HepG2 (cell line): ENCODE measurements around the gene CARS2. TPM values are rescaled to one million over a fixed set of nuclear protein-coding genes. Genes with fewer than 3 reads are reported as not detected.

ENCODE experiments used
- CHD2 ChIP-seq: IDR thresholded peaks from 2 replicates; pipeline ENCODE4 v1.6.1; 2011; ENCODE audit warnings: low read depth, low read length, improper control_type of control experiment
- DR1 ChIP-seq: sonication (generic); formaldehyde crosslinking; IDR thresholded peaks from 2 replicates; pipeline ENCODE4 v1.8.0; 2021; ENCODE audit warnings: mild to moderate bottlenecking, missing genetic modification reagents, inconsistent platforms
- FOXK1 ChIP-seq: sonication (generic); formaldehyde crosslinking; IDR thresholded peaks from 2 replicates; pipeline ENCODE4 v1.4.0; 2020; ENCODE audit warnings: low read depth, missing genetic modification reagents, borderline replicate concordance
- GATAD1 ChIP-seq: IDR thresholded peaks from 2 replicates; pipeline ENCODE4 v1.6.1; 2016; ENCODE audit warnings: missing genetic modification reagents, missing compliant biosample characterization
- GFI1 ChIP-seq: sonication (generic); formaldehyde crosslinking; IDR thresholded peaks from 2 replicates; pipeline ENCODE4 v1.5.0; 2020; ENCODE audit warnings: missing genetic modification reagents, mild to moderate bottlenecking, borderline replicate concordance
- HNRNPLL ChIP-seq: fragments of 200-400 bp; formaldehyde crosslinking; IDR thresholded peaks from 2 replicates; pipeline ENCODE4 v1.6.1; 2017; ENCODE audit warnings: mild to moderate bottlenecking, low read depth, low read length; ENCODE audit not compliant: poor library complexity, severe bottlenecking
- JUND ChIP-seq: sonication (generic); formaldehyde crosslinking; IDR thresholded peaks from 2 replicates; pipeline ENCODE4 v1.8.0; 2022; ENCODE audit warnings: mild to moderate bottlenecking, missing genetic modification reagents
- MAZ ChIP-seq, 2 experiments: sonication (generic) in 1 of 2; formaldehyde crosslinking in 1 of 2; IDR thresholded peaks; 2 replicates each; pipeline versions ENCODE4 v1.5.0 to v1.6.1; 2012 to 2020; ENCODE audit warnings: low read depth in 2 of 2, mild to moderate bottlenecking in 2 of 2, borderline replicate concordance in 1 of 2, improper control_type of control experiment in 1 of 2, low read length in 1 of 2, missing genetic modification reagents in 1 of 2, moderate library complexity in 1 of 2
- RCOR2 ChIP-seq: IDR thresholded peaks from 2 replicates; pipeline ENCODE4 v1.6.1; 2016; ENCODE audit warnings: missing biosample characterization, missing genetic modification reagents
- RELA ChIP-seq: sonication (generic); formaldehyde crosslinking; IDR thresholded peaks from 2 replicates; pipeline ENCODE4 v1.4.0; 2020; ENCODE audit warnings: missing genetic modification reagents
- SOX13 ChIP-seq, 3 experiments: fragments of 450-650 bp in 1 of 3; sonication (generic) in 1 of 3; formaldehyde crosslinking in 1 of 3; IDR thresholded peaks in 2 of 3; conservative IDR thresholded peaks in 1 of 3; 2 replicates each; pipeline versions ENCODE4 v1.5.0 to v1.6.1; 2016 to 2020; ENCODE audit warnings: antibody characterized with exemption in 1 of 3, mild to moderate bottlenecking in 1 of 3, missing compliant biosample characterization in 1 of 3, missing genetic modification reagents in 1 of 3, moderate library complexity in 1 of 3
- ZKSCAN8 ChIP-seq: IDR thresholded peaks from 2 replicates; pipeline ENCODE4 v1.6.1; 2016; ENCODE audit warnings: borderline replicate concordance, missing genetic modification reagents, missing compliant biosample characterization
- ZNF510 ChIP-seq: sonication (generic); formaldehyde crosslinking; IDR thresholded peaks from 2 replicates; pipeline ENCODE4 v1.4.0; 2020; ENCODE audit warnings: low read depth, mild to moderate bottlenecking, missing genetic modification reagents
- ZNF556 ChIP-seq: sonication (generic); formaldehyde crosslinking; IDR thresholded peaks from 2 replicates; pipeline ENCODE4 v1.4.0; 2020; ENCODE audit warnings: mild to moderate bottlenecking, missing genetic modification reagents, borderline replicate concordance
- ZNF567 ChIP-seq: sonication (generic); formaldehyde crosslinking; IDR thresholded peaks from 2 replicates; pipeline ENCODE4 v1.8.1; 2023; ENCODE audit warnings: mild to moderate bottlenecking, missing genetic modification reagents, borderline replicate concordance
- ZNF737 ChIP-seq: sonication (generic); formaldehyde crosslinking; IDR thresholded peaks from 2 replicates; pipeline ENCODE4 v1.5.0; 2020; ENCODE audit warnings: missing genetic modification reagents, mild to moderate bottlenecking, borderline replicate concordance
- ZSCAN9 ChIP-seq: IDR thresholded peaks from 2 replicates; pipeline ENCODE4 v1.6.1; 2016; ENCODE audit warnings: borderline replicate concordance
- polyA plus RNA-seq, 8 experiments: library from polyadenylated mRNA; depleted of rRNA in 3 of 8; stranded (reverse) in 7 of 8; unstranded in 1 of 8; fragments of >200 nt; fragmentation: Illumina TruSeq in 4 of 8; extraction: Trizol in 4 of 8; gene quantifications; 2 replicates each; pipeline versions ENCODE4 v1.2.1 to v1.2.3, GENCODE V29; 2011 to 2016; ENCODE audit warnings: low read depth in 4 of 8, missing spikeins in 1 of 8, mixed read lengths in 1 of 8; ENCODE audit not compliant: insufficient read depth in 1 of 8
- total RNA-seq, 5 experiments: library from RNA; depleted of rRNA; stranded (reverse); fragments of >200 nt; fragmentation: Illumina TruSeq; extraction: Trizol; gene quantifications; 2 replicates each; pipeline ENCODE4 v1.2.3, GENCODE V29; 2016; ENCODE audit warnings: low read depth in 1 of 5
- TF ChIP-seq, protein P1 (sequence below): sonication (generic); formaldehyde crosslinking; IDR thresholded peaks from 2 replicates; pipeline ENCODE4 v1.9.0; 2021; ENCODE audit warnings: missing genetic modification reagents, borderline replicate concordance
- TF ChIP-seq, protein P2 (sequence below), 2 experiments: fragments of 450-650 bp in 1 of 2; sonication (generic) in 1 of 2; formaldehyde crosslinking; IDR thresholded peaks; 2 replicates each; pipeline versions ENCODE4 v1.5.0 to v1.8.0; 2020 to 2022; ENCODE audit warnings: mild to moderate bottlenecking in 1 of 2, missing genetic modification reagents in 1 of 2
- TF ChIP-seq, protein P3 (sequence below): sonication (generic); formaldehyde crosslinking; IDR thresholded peaks from 2 replicates; pipeline ENCODE4 v1.4.0; 2020; ENCODE audit warnings: missing genetic modification reagents, mild to moderate bottlenecking, borderline replicate concordance

Gene CARS2
- total and polyA plus RNA-seq, 2 of the 13 experiments (the other 11 are each of a cell fraction or from before 2014, with no cell fraction given), result 41.1 to 59.3 TPM

DNA sequence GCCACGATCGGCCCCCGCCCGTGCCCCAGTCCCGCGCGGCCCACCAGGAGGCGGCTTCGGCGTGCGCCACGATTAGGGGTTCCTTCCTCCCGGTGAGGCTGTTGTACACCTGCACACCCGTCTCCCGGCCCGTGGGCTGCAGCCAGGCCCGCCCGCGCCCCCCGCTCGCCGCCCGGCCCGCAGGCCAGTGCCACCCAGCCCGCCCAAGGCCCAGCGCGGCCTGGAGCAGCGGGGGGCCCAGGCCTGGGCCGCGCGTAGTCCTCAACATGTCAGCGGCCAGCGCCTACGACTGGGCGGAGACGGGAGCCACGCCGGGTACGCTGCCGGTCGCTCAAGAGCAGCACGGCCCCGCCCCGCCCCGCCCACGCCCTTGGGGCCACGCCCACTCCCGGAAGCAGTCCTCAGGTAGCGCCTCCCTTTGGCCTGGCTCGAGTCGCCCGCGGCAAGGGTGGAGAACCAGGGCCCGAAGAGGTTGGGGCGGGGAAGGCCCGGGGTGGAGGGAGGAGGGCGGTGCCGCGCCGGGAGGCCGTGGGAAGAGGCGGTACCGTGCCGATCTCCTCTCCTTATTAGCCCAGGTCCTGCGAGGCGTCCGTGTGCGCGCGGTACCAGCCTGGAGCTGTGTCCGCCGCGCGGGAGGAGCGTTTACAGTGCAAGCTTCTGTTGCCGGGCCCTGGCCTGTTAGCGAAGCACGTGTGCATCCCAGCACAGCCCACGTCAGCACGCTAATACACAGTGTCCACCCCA is at the start of gene CARS2 (continued):
- peak; percentile 49; the same call in 1 of the 2 replicates for TF ChIP-seq ZKSCAN8 (CRISPR knock-in tag)
- peak; percentile 60; the same call in 1 of the 2 replicates for TF ChIP-seq RELA (CRISPR knock-in tag)
- TF ChIP-seq JUND (CRISPR knock-in tag), result peak; percentile 48; the same call in 1 of the 2 replicates
- TF ChIP-seq RCOR2, result 0 out of 2 replicates have a peak, but pooled peaks have one; percentile 19
- TF ChIP-seq ZNF510 (CRISPR knock-in tag), result no peak
- TF ChIP-seq ZNF556 (CRISPR knock-in tag), result peak; percentile 30; the same call in 1 of the 2 replicates
- TF ChIP-seq ZNF737 (CRISPR knock-in tag), result no peak
- 0 out of 2 replicates have a peak, but pooled peaks have one; percentile 30 for TF ChIP-seq FOXK1 (CRISPR knock-in tag)
- TF ChIP-seq, protein P1, sequence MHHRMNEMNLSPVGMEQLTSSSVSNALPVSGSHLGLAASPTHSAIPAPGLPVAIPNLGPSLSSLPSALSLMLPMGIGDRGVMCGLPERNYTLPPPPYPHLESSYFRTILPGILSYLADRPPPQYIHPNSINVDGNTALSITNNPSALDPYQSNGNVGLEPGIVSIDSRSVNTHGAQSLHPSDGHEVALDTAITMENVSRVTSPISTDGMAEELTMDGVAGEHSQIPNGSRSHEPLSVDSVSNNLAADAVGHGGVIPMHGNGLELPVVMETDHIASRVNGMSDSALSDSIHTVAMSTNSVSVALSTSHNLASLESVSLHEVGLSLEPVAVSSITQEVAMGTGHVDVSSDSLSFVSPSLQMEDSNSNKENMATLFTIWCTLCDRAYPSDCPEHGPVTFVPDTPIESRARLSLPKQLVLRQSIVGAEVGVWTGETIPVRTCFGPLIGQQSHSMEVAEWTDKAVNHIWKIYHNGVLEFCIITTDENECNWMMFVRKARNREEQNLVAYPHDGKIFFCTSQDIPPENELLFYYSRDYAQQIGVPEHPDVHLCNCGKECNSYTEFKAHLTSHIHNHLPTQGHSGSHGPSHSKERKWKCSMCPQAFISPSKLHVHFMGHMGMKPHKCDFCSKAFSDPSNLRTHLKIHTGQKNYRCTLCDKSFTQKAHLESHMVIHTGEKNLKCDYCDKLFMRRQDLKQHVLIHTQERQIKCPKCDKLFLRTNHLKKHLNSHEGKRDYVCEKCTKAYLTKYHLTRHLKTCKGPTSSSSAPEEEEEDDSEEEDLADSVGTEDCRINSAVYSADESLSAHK, result no peak
- 0 out of 2 replicates have a peak, but pooled peaks have one; percentile 30 for TF ChIP-seq ZSCAN9 (CRISPR knock-in tag)
- TF ChIP-seq GATAD1 (CRISPR knock-in tag), result 0 out of 2 replicates have a peak, but pooled peaks have one; percentile 27
- no peak for TF ChIP-seq ZNF567 (CRISPR knock-in tag)
- peak; percentile 82 for TF ChIP-seq HNRNPLL
- TF ChIP-seq SOX13 (IDR thresholded peaks at IDR 0.05), result 0 out of 2 replicates have a peak, but pooled peaks have one; percentile 16
- TF ChIP-seq SOX13 (CRISPR knock-in tag; conservative IDR thresholded peaks at IDR 0.05 in 1 of 2, IDR thresholded peaks at IDR 0.05 in 1 of 2), result no peak
- peak; percentile 41; the same call in 1 of the 2 replicates for TF ChIP-seq CHD2
- TF ChIP-seq, protein P2, sequence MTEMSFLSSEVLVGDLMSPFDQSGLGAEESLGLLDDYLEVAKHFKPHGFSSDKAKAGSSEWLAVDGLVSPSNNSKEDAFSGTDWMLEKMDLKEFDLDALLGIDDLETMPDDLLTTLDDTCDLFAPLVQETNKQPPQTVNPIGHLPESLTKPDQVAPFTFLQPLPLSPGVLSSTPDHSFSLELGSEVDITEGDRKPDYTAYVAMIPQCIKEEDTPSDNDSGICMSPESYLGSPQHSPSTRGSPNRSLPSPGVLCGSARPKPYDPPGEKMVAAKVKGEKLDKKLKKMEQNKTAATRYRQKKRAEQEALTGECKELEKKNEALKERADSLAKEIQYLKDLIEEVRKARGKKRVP (CRISPR knock-in tag; IDR thresholded peaks at IDR 0.05), result no peak
- TF ChIP-seq, protein P3, sequence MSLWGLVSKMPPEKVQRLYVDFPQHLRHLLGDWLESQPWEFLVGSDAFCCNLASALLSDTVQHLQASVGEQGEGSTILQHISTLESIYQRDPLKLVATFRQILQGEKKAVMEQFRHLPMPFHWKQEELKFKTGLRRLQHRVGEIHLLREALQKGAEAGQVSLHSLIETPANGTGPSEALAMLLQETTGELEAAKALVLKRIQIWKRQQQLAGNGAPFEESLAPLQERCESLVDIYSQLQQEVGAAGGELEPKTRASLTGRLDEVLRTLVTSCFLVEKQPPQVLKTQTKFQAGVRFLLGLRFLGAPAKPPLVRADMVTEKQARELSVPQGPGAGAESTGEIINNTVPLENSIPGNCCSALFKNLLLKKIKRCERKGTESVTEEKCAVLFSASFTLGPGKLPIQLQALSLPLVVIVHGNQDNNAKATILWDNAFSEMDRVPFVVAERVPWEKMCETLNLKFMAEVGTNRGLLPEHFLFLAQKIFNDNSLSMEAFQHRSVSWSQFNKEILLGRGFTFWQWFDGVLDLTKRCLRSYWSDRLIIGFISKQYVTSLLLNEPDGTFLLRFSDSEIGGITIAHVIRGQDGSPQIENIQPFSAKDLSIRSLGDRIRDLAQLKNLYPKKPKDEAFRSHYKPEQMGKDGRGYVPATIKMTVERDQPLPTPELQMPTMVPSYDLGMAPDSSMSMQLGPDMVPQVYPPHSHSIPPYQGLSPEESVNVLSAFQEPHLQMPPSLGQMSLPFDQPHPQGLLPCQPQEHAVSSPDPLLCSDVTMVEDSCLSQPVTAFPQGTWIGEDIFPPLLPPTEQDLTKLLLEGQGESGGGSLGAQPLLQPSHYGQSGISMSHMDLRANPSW (CRISPR knock-in tag), result no peak
- TF ChIP-seq GFI1, result peak; percentile 44; the same call in 1 of the 2 replicates
- TF ChIP-seq DR1 (CRISPR knock-in tag), result peak; percentile 87; the same call in 1 of the 2 replicates
- TF ChIP-seq MAZ (IDR thresholded peaks at IDR 0.05; ENCODE audit: borderline replicate concordance, low read depth, low read length), result peak; percentile 86; the same call in 1 of the 2 replicates
- TF ChIP-seq MAZ (CRISPR knock-in tag; IDR thresholded peaks at IDR 0.05; ENCODE audit: low read depth), result peak; percentile 71
